ENCODE results near the gene MSH3. TPM values are rescaled to one million over a fixed set of nuclear protein-coding genes. Genes with fewer than 3 reads are reported as not detected.
"Not testable (repeated sequence)": the region's sequence is repeated elsewhere in the genome, so short reads cannot be mapped to it uniquely, and the experiment has no call there.

The MSH3 gene
- total and polyA plus RNA-seq, 8 donors = 2.1 to 11.5 (median 8.8) TPM

GRCh38 chr5:80810425-80810824, 156.0 kb downstream of the MSH3 start:
- H3K36me3 ChIP-seq = peaks cover 0 to 16% (median 4%) of the 10 kb centered on the region in 3 donors
- TF ChIP-seq CTCF (IDR thresholded peaks at IDR 0.05) = no peak
- ATAC-seq (no peak), FAIRE-seq (no peak), DNase-seq (no peak)
- intact Hi-C loops (cut with DNase I) = no loop called here
- no peaks in the 10 kb centered on the region for H3K9me3 ChIP-seq
- 94 to 95% methylated on average over 1 of the region's 1 CpG for WGBS, 2 donors
- no peak overlapping the region for H3K4me3 ChIP-seq
- no peak overlapping the region for H3K27ac ChIP-seq
- H3K4me1 ChIP-seq = no peaks in the 10 kb centered on the region
- no peaks in the 10 kb centered on the region for H3K27me3 ChIP-seq

GRCh38 chr5:80816590-80816989, 162.1 kb downstream of the MSH3 start:
- H3K4me1 ChIP-seq = no peaks in the 10 kb centered on the region
- H3K4me3 ChIP-seq = no peak overlapping the region
- no peak for FAIRE-seq
- no peak for DNase-seq
- no peaks in the 10 kb centered on the region for H3K27me3 ChIP-seq
- no peak for TF ChIP-seq CTCF (IDR thresholded peaks at IDR 0.05)
- peaks cover 0 to 8% (median 0%) of the 10 kb centered on the region in 3 donors for H3K36me3 ChIP-seq
- H3K27ac ChIP-seq = no peak overlapping the region
- no peak for ATAC-seq
- intact Hi-C loops (cut with DNase I) = no loop called here
- H3K9me3 ChIP-seq = no peaks in the 10 kb centered on the region
- 94 to 97% methylated on average over 3 of the region's 3 CpGs for WGBS, 2 donors

GRCh38 chr5:80820685-80821084, 166.2 kb downstream of the MSH3 start:
- FAIRE-seq = no peak
- 95 to 97% methylated on average over 3 of the region's 3 CpGs for WGBS, 2 donors
- no peaks in the 10 kb centered on the region for H3K27me3 ChIP-seq

GRCh38 chr5:80822640-80823039, 168.2 kb downstream of the MSH3 start:
- DNase-seq (no peak), ATAC-seq (no peak), FAIRE-seq (no peak)
- H3K27ac ChIP-seq = no peak overlapping the region
- H3K4me3 ChIP-seq = no peak overlapping the region
- no peak for TF ChIP-seq CTCF (IDR thresholded peaks at IDR 0.05)
- no peaks in the 10 kb centered on the region for H3K36me3 ChIP-seq
- no peaks in the 10 kb centered on the region for H3K27me3 ChIP-seq
- 96 to 98% methylated on average over 1 of the region's 1 CpG for WGBS, 2 donors
- H3K4me1 ChIP-seq = peaks cover 0 to 7% (median 0%) of the 10 kb centered on the region in 3 donors
- intact Hi-C loops (cut with DNase I) = no loop called here
- no peaks in the 10 kb centered on the region for H3K9me3 ChIP-seq

More at GRCh38 chr5:80820685-80821084, 166.2 kb downstream of the MSH3 start:
- intact Hi-C loops (cut with DNase I) = no loop called here
- no peaks in the 10 kb centered on the region for H3K36me3 ChIP-seq
- H3K4me1 ChIP-seq = peaks cover 0 to 4% (median 0%) of the 10 kb centered on the region in 3 donors
- H3K9me3 ChIP-seq = no peaks in the 10 kb centered on the region
- TF ChIP-seq CTCF (IDR thresholded peaks at IDR 0.05) = no peak
- DNase-seq (no peak), ATAC-seq (no peak)
- no peak overlapping the region for H3K4me3 ChIP-seq
- H3K27ac ChIP-seq = no peak overlapping the region

GRCh38 chr5:80824159-80824558, 169.7 kb downstream of the MSH3 start:
- H3K36me3 ChIP-seq; H3K9me3 ChIP-seq; FAIRE-seq; H3K4me3 ChIP-seq; H3K27me3 ChIP-seq; H3K4me1 ChIP-seq; ATAC-seq; intact Hi-C loops (cut with DNase I); DNase-seq; H3K27ac ChIP-seq: not testable (repeated sequence)
- 95 to 97% methylated on average over 20 to 21 of the region's 22 CpGs for WGBS, 2 donors
